HG03025 (cell line): ENCODE results near the gene PPT1.

Experiments
- ATAC-seq: cut with Tn5 transposase; IDR thresholded peaks from one replicate; pipeline ENCODE4 v1.9.1; 2021; ENCODE audit warnings: mild to moderate bottlenecking, moderate library complexity; ENCODE audit not compliant: unreplicated experiment, low FRiP score

The PPT1 gene

GRCh38 chr1:40032240-40032891, 64.7 kb downstream of the PPT1 start:
- ATAC-seq = no peak

GRCh38 chr1:40030528-40031135, 66.4 kb downstream of the PPT1 start:
- ATAC-seq = no peak

GRCh38 chr1:40029608-40030007, 67.4 kb downstream of the PPT1 start:
- ATAC-seq = no peak

- no peak for ATAC-seq
Measured at GRCh38 chr1:40027647-40028046, 69.4 kb downstream of the PPT1 start.

- no peak for ATAC-seq
Measured at GRCh38 chr1:40024671-40025070, 72.4 kb downstream of the PPT1 start.

- no peak for ATAC-seq
Measured at GRCh38 chr1:40023379-40023944, 73.6 kb downstream of the PPT1 start.
